GM10266 (cell line): ENCODE data around the gene TRIO.

Source experiments
- DNase-seq: peaks from one replicate; pipeline ENCODE4 v3.0.0; 2012; ENCODE audit errors: extremely low spot score
- CTCF ChIP-seq: IDR thresholded peaks from 2 replicates; pipeline ENCODE4 v1.5.1; 2012; ENCODE audit warnings: mild to moderate bottlenecking, low read depth; ENCODE audit not compliant: control insufficient read depth, insufficient read depth; ENCODE audit errors: missing control alignments

TRIO gene

GRCh38 chr5:14107536-14107935 is 35.6 kb upstream of the TRIO start:
- TF ChIP-seq CTCF, result no peak
- DNase-seq, result no peak

GRCh38 chr5:14108170-14108996 is 34.8 kb upstream of the TRIO start:
- TF ChIP-seq CTCF, result peak; percentile 74
- DNase-seq, result peak; percentile 70

- DNase-seq, result peak; percentile 71
- TF ChIP-seq CTCF, result no peak
Observed at GRCh38 chr5:14109041-14109747, 33.9 kb upstream of the TRIO start.

- DNase-seq, result no peak
Observed at GRCh38 chr5:14109771-14110170, 33.4 kb upstream of the TRIO start.

GRCh38 chr5:14110196-14110595 is 32.9 kb upstream of the TRIO start:
- DNase-seq, result no peak
- TF ChIP-seq CTCF, result no peak

More at GRCh38 chr5:14109771-14110170, 33.4 kb upstream of the TRIO start:
- no peak for TF ChIP-seq CTCF

GRCh38 chr5:14110680-14111079 is 32.5 kb upstream of the TRIO start:
- DNase-seq, result no peak
- no peak for TF ChIP-seq CTCF
